SK-N-SH (cell line): ENCODE measurements around the gene IRAK2. TPM values are rescaled to one million over a fixed set of nuclear protein-coding genes. Genes with fewer than 3 reads are reported as not detected.

ENCODE experiments used
- CTCF ChIA-PET: fragments of 300-600, 350-600 bp; formaldehyde crosslinking; extraction: SDS; loops from one replicate; lab custom pipeline; 2021; lab: Yijun Ruan, JAX
- POLR2A ChIA-PET: fragments of 350-600 bp; sonication (Branson Sonifier 250); formaldehyde crosslinking; extraction: SDS; loops from one replicate; lab custom pipeline; 2020; ENCODE audit warnings: antibody characterized with exemption, inconsistent platforms; lab: Yijun Ruan, JAX
- DNase-seq: peaks from one replicate; pipeline ENCODE4 v3.0.0; 2012
- H2AFZ ChIP-seq: fragments of 200-600 bp; sonication (generic); 2 replicates; pipeline ENCODE4 v1.8.1; 2016; ENCODE audit warnings: antibody characterized with exemption, mild to moderate bottlenecking, low read depth
- H3F3A ChIP-seq: fragments of 200-600 bp; sonication (generic); replicated peaks from 2 replicates; pipeline ENCODE3; 2016; ENCODE audit warnings: antibody characterized with exemption, mild to moderate bottlenecking; ENCODE audit not compliant: insufficient read depth
- H3K27ac ChIP-seq, 2 experiments: fragments of 200-500 bp in 1 of 2; fragments of 200-600 bp in 1 of 2; sonication (Bioruptor generic) in 1 of 2; sonication (generic), shearing (Covaris generic) in 1 of 2; 2 replicates each; pipeline versions ENCODE4 v1.5.1 to v1.6.1; 2014 to 2016; ENCODE audit warnings: low read depth in 2 of 2, inconsistent platforms in 1 of 2, low read length in 1 of 2, mild to moderate bottlenecking in 1 of 2, mixed read lengths in 1 of 2
- H3K27me3 ChIP-seq: fragments of 200-600 bp; sonication (generic), shearing (Covaris generic); 2 replicates; pipeline ENCODE4 v1.6.1; 2016; ENCODE audit warnings: mixed run types; ENCODE audit not compliant: insufficient read depth
- H3K36me3 ChIP-seq, 2 experiments: fragments of 200-500 bp in 1 of 2; fragments of 200-600 bp in 1 of 2; sonication (Bioruptor generic) in 1 of 2; sonication (generic) in 1 of 2; replicated peaks in 1 of 2; 2 replicates each; pipeline versions ENCODE3 to v1.5.1; 2014 to 2016; ENCODE audit warnings: low read length in 1 of 2, mild to moderate bottlenecking in 1 of 2; ENCODE audit not compliant: insufficient read depth in 2 of 2, control insufficient read depth in 1 of 2
- H3K4me1 ChIP-seq, 2 experiments: fragments of 200-500 bp in 1 of 2; fragments of 200-600 bp in 1 of 2; sonication (Bioruptor generic) in 1 of 2; sonication (generic), shearing (Covaris generic) in 1 of 2; 2 replicates each; pipeline versions ENCODE4 v1.5.1 to v1.6.1; 2014 to 2016; ENCODE audit warnings: low read depth in 1 of 2, low read length in 1 of 2, mixed run types in 1 of 2; ENCODE audit not compliant: insufficient read depth in 2 of 2, control insufficient read depth in 1 of 2
- H3K4me2 ChIP-seq: fragments of 200-600 bp; sonication (generic), shearing (Covaris generic); 2 replicates; pipeline ENCODE4 v1.6.1; 2017; ENCODE audit warnings: mixed run types
- H3K4me3 ChIP-seq, 2 experiments: fragments of 200-500 bp in 1 of 2; fragments of 200-600 bp in 1 of 2; sonication (Bioruptor generic) in 1 of 2; sonication (generic), shearing (Covaris generic) in 1 of 2; 2 replicates each; pipeline versions ENCODE4 v1.5.1 to v1.8.1; 2014 to 2016; ENCODE audit warnings: low read depth in 2 of 2, inconsistent platforms in 1 of 2, low read length in 1 of 2, mild to moderate bottlenecking in 1 of 2, mixed read lengths in 1 of 2, moderate library complexity in 1 of 2
- H3K79me2 ChIP-seq: fragments of 200-600 bp; sonication (generic); 2 replicates; pipeline ENCODE4 v1.8.1; 2017; ENCODE audit warnings: mild to moderate bottlenecking; ENCODE audit not compliant: insufficient read depth
- H3K9ac ChIP-seq: fragments of 200-600 bp; sonication (generic); 2 replicates; pipeline ENCODE4 v1.6.1; 2017; ENCODE audit warnings: mixed run types
- H3K9me2 ChIP-seq: fragments of 200-600 bp; sonication (generic); 2 replicates; pipeline ENCODE4 v1.6.1; 2017; ENCODE audit warnings: mixed run types
- H3K9me3 ChIP-seq: fragments of 200-600 bp; sonication (generic); 2 replicates; pipeline ENCODE4 v1.6.1; 2017; ENCODE audit warnings: mixed run types, mild to moderate bottlenecking, moderate library complexity
- H4K20me1 ChIP-seq: fragments of 200-600 bp; sonication (generic); 2 replicates; pipeline ENCODE4 v1.6.1; 2017; ENCODE audit warnings: mild to moderate bottlenecking, mixed run types; ENCODE audit not compliant: insufficient read depth
- CHD2 ChIP-seq: fragments of 150-350 bp; IDR thresholded peaks from 2 replicates; pipeline ENCODE4 v1.6.1; 2018; ENCODE audit warnings: low read length; ENCODE audit not compliant: partially characterized antibody
- CTCF ChIP-seq: fragments of 200-600 bp; sonication (generic); IDR thresholded peaks from 2 replicates; pipeline ENCODE4 v1.6.1; 2017; ENCODE audit warnings: antibody characterized with exemption, mild to moderate bottlenecking, moderate library complexity
- ELF1 ChIP-seq: IDR thresholded peaks from 2 replicates; pipeline ENCODE4 v1.4.0; 2012
- EP300 ChIP-seq, 2 experiments: IDR thresholded peaks; 2 replicates each; pipeline versions ENCODE4 v1.4.0 to v1.6.1; 2012; ENCODE audit warnings: borderline replicate concordance in 1 of 2, low read depth in 1 of 2, low read length in 1 of 2
- EZH2phosphoT487 ChIP-seq: fragments of 200-600 bp; sonication (generic); IDR thresholded peaks from 2 replicates; pipeline ENCODE4 v1.6.1; 2017; ENCODE audit warnings: low read depth, mixed run types, mild to moderate bottlenecking, antibody characterized with exemption, moderate library complexity, borderline replicate concordance
- FOXJ3 ChIP-seq: sonication (generic); formaldehyde crosslinking; IDR thresholded peaks from 2 replicates; pipeline ENCODE4 v1.5.1; 2020; ENCODE audit warnings: mild to moderate bottlenecking, missing genetic modification reagents
- GABPA ChIP-seq: IDR thresholded peaks from 2 replicates; pipeline ENCODE4 v1.4.0; 2012; ENCODE audit warnings: low read depth, mild to moderate bottlenecking
- JUND ChIP-seq: IDR thresholded peaks from 2 replicates; pipeline ENCODE4 v1.4.0; 2012
- MAX ChIP-seq: IDR thresholded peaks from 2 replicates; pipeline ENCODE4 v1.4.0; 2012; ENCODE audit warnings: low read depth
- MXI1 ChIP-seq: IDR thresholded peaks from 2 replicates; pipeline ENCODE4 v1.6.1; 2012; ENCODE audit warnings: mild to moderate bottlenecking, low read depth, low read length, improper control_type of control experiment
- NFIC ChIP-seq: IDR thresholded peaks from 2 replicates; pipeline ENCODE4 v1.4.0; 2012; ENCODE audit warnings: borderline replicate concordance
- PBX3 ChIP-seq: IDR thresholded peaks from 2 replicates; pipeline ENCODE4; 2012
- POLR2AphosphoS5 ChIP-seq: IDR thresholded peaks from 2 replicates; pipeline ENCODE4 v1.6.1; 2012; ENCODE audit warnings: low read depth, low read length
- TEAD4 ChIP-seq: IDR thresholded peaks from 2 replicates; pipeline ENCODE4 v1.4.0; 2012; ENCODE audit warnings: mild to moderate bottlenecking, borderline replicate concordance; ENCODE audit not compliant: insufficient read depth
- YY1 ChIP-seq: IDR thresholded peaks from 2 replicates; pipeline ENCODE4 v1.4.0; 2012; ENCODE audit warnings: low read depth, mild to moderate bottlenecking
- ZBTB33 ChIP-seq: IDR thresholded peaks from 2 replicates; pipeline ENCODE4 v1.4.0; 2012; ENCODE audit warnings: low read depth, borderline replicate concordance
- WGBS: methylation state at CpG from one replicate; pipeline ENCODE4 v1.1.6; 2017; ENCODE audit warnings: low lambda C conversion rate; 5-methylcytosine and 5-hydroxymethylcytosine counted together
- polyA plus RNA-seq, 3 experiments: library from polyadenylated mRNA; depleted of rRNA; stranded (reverse); fragments of >200 nt; gene quantifications; 2 replicates each; pipeline ENCODE4 v1.2.3, GENCODE V29; 2012
- TF ChIP-seq, protein P1 (sequence below): IDR thresholded peaks from 2 replicates; pipeline ENCODE4 v1.6.1; 2012; ENCODE audit warnings: mild to moderate bottlenecking, low read depth, low read length, moderate library complexity
- TF ChIP-seq, protein P2 (sequence below): IDR thresholded peaks from 2 replicates; pipeline ENCODE4 v1.4.0; 2012; ENCODE audit warnings: low read depth, borderline replicate concordance

IRAK2 gene
- polyA plus RNA-seq, 1 of the 3 experiments (the other 2 are of a cell fraction), result 7.7 TPM

DNA sequence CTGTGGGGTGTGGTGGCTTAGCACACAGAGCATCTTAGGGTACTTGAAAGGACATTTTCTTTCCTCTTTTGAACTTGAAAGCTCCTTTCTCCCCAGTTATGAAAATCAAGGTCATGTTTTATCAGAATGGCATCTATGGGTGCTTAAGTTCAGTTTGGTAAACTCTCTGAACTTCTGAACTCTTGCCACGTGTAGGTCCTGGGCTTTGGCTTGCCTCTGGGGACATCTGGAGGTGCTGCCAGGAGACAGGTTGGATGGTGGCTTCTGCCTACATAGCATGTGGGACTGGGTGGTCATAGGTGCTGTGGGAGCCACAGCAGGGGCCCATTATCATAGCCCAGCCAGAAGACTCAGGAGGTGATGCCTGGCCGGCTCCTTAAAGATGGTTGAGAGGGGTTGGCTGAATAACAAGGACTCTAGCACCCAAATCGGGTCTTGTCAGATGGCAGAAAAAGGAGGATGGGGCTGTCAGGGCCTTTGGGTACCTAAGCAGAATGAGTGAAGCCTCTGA, 112.5 kb downstream of the IRAK2 start:
- WGBS, result 87% methylated on average over 3 of the region's 3 CpGs
- Histone ChIP-seq H3K4me3 (no peak overlapping the region), H3K36me3 (peaks cover 23 to 41% of the 10 kb centered on the region in 2 experiments), H3K79me2 (peaks cover 55% of the 10 kb centered on the region), H3K9ac (no peak overlapping the region), H4K20me1 (peaks cover 23% of the 10 kb centered on the region), H3F3A (peaks cover 4% of the 10 kb centered on the region), H3K4me2 (no peak overlapping the region), H3K4me1 (peaks cover 4 to 6% of the 10 kb centered on the region in 2 experiments; a peak in 2 of 4 replicates), H3K9me2 (no peaks in the 10 kb centered on the region), H3K9me3 (no peaks in the 10 kb centered on the region), H3K27ac (no peak overlapping the region), H2AFZ (no peak overlapping the region), H3K27me3 (no peaks in the 10 kb centered on the region)
- POLR2A ChIA-PET, result no interaction called here
- no peak for DNase-seq
- CTCF ChIA-PET, result interaction anchor here (3.0 kb wide), 1 partner anchor 14 kb away, joined by 14 read pairs; no protein-coding TSS in a partner anchor
- no peak for TF ChIP-seq MXI1
- no peak for TF ChIP-seq ZBTB33
- TF ChIP-seq EZH2phosphoT487, result no peak
- TF ChIP-seq, protein P1, sequence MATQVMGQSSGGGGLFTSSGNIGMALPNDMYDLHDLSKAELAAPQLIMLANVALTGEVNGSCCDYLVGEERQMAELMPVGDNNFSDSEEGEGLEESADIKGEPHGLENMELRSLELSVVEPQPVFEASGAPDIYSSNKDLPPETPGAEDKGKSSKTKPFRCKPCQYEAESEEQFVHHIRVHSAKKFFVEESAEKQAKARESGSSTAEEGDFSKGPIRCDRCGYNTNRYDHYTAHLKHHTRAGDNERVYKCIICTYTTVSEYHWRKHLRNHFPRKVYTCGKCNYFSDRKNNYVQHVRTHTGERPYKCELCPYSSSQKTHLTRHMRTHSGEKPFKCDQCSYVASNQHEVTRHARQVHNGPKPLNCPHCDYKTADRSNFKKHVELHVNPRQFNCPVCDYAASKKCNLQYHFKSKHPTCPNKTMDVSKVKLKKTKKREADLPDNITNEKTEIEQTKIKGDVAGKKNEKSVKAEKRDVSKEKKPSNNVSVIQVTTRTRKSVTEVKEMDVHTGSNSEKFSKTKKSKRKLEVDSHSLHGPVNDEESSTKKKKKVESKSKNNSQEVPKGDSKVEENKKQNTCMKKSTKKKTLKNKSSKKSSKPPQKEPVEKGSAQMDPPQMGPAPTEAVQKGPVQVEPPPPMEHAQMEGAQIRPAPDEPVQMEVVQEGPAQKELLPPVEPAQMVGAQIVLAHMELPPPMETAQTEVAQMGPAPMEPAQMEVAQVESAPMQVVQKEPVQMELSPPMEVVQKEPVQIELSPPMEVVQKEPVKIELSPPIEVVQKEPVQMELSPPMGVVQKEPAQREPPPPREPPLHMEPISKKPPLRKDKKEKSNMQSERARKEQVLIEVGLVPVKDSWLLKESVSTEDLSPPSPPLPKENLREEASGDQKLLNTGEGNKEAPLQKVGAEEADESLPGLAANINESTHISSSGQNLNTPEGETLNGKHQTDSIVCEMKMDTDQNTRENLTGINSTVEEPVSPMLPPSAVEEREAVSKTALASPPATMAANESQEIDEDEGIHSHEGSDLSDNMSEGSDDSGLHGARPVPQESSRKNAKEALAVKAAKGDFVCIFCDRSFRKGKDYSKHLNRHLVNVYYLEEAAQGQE, result no peak
- TF ChIP-seq JUND, result no peak
- TF ChIP-seq CHD2, result no peak
- TF ChIP-seq, protein P2, sequence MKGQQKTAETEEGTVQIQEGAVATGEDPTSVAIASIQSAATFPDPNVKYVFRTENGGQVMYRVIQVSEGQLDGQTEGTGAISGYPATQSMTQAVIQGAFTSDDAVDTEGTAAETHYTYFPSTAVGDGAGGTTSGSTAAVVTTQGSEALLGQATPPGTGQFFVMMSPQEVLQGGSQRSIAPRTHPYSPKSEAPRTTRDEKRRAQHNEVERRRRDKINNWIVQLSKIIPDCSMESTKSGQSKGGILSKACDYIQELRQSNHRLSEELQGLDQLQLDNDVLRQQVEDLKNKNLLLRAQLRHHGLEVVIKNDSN, result no peak
- TF ChIP-seq EP300 (IDR thresholded peaks at IDR 0.05; ENCODE audit: borderline replicate concordance in 1 of 2, low read depth in 1 of 2, low read length in 1 of 2), result no peak
- no peak for TF ChIP-seq POLR2AphosphoS5
- no peak for TF ChIP-seq GABPA
- no peak for TF ChIP-seq FOXJ3
- no peak for TF ChIP-seq TEAD4
- TF ChIP-seq YY1, result no peak
- TF ChIP-seq ELF1, result no peak
- no peak for TF ChIP-seq NFIC
- no peak for TF ChIP-seq CTCF
- TF ChIP-seq PBX3, result no peak
- TF ChIP-seq MAX, result no peak
